IPS-18c (cell line): ENCODE data around the gene SLC18A3.

ENCODE experiments used
- H3K4me3 ChIP-seq: 2 replicates; pipeline ENCODE4 v1.7.0; 2013; ENCODE audit warnings: low read depth, mild to moderate bottlenecking, low read length, moderate library complexity; ENCODE audit not compliant: insufficient read depth
- H3K9me3 ChIP-seq: one replicate; pipeline ENCODE4 v1.6.1; 2013; ENCODE audit warnings: mild to moderate bottlenecking, low read length, moderate library complexity; ENCODE audit not compliant: control insufficient read depth, insufficient read depth

The SLC18A3 gene

DNA sequence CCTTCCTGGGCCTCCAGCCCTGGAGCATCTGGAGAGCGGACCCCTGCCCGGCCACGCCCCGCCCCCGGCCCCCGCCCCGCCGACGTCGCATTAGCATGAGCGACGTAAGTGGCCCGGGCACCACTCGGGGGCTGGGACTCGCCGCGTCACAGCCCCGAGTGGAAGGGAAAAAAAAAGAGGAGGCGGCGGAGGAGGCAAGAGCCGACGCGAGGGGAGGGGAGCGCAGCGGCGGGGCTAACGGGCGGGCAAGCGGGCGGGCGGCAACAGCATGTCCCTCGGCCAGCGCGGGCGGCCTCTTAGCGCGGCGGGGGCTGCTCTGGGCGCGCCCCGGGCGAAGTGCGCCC lies at the start of gene SLC18A3:
SLC18A3 (plus strand) TSS at position 197 of the 344 bp plus-strand sequence. CDS start 431 bp downstream, outside the sequence.
- peaks cover 4% of the 10 kb centered on the region for H3K9me3 ChIP-seq
- H3K4me3 ChIP-seq, result peak within 1 kb of the TSS; percentile 55

- Histone ChIP-seq H3K4me3 (no peak overlapping the region), H3K9me3 (peaks cover 5% of the 10 kb centered on the region)
These were observed 49.6 kb upstream of the SLC18A3 start for GRCh38 chr10:49560526-49560925.

- H3K9me3 ChIP-seq, result peaks cover 3% of the 10 kb centered on the region
- H3K4me3 ChIP-seq, result no peak overlapping the region
These were observed 47.2 kb upstream of the SLC18A3 start for GRCh38 chr10:49562893-49563292.

- no peak overlapping the region for H3K4me3 ChIP-seq
- peaks cover 6% of the 10 kb centered on the region for H3K9me3 ChIP-seq
These were observed 45.6 kb upstream of the SLC18A3 start for GRCh38 chr10:49564461-49565009.

GRCh38 chr10:49567810-49568209 lies 42.3 kb upstream of the SLC18A3 start:
- peaks cover 6% of the 10 kb centered on the region for H3K9me3 ChIP-seq
- H3K4me3 ChIP-seq, result no peak overlapping the region

DNA sequence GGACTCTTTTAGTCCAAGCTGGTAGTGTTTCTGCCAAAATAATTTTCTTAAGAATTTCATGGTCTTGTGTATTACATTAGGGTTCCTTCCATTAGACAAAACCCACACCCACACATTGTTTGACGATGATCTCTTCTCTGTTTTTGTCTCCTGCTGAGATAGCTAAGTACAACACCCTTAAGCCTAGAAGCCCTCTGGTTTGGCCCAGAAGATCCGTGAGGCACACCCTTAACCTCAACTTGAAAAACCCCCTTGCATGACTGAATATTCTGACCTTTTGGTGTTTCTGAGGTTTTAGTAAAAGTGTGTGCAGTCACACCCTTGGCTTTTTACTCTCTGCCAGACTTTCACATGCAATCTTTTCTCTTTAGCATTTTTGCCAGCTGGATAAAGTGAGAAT lies 41.9 kb upstream of the SLC18A3 start:
- Histone ChIP-seq H3K4me3 (no peak overlapping the region), H3K9me3 (peaks cover 6% of the 10 kb centered on the region)

DNA sequence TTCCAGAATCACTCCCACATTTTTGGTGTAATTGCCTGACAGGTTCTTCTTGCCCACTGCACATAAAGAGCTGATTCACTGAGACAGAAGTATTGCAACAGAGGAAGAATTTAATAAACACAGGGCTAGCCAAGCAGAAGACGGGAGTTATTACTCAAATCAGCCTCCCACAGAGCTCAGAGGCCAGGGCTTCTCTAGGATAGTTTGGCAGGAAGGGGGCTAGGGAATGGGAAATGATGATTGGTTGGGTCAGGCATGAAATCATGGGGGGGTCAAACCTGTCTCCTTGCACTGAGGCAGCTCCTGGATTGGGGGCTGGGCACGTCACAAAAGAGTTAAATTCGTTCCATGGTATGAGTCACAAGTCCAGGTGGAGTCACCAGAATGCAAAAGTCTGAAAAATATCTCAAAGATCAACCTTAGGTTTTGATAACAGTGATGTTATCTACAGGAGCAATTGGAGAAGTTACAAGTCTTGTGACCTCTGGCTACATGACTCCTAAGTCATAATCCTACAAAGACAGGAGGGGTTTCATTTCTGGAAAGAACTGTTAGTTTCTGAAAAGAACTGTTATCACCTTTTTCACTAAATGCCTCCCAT lies 41.0 kb upstream of the SLC18A3 start:
- Histone ChIP-seq H3K4me3 (no peak overlapping the region), H3K9me3 (peaks cover 6% of the 10 kb centered on the region)

- Histone ChIP-seq H3K4me3 (no peak overlapping the region), H3K9me3 (peaks cover 6% of the 10 kb centered on the region)
These were observed 38.7 kb upstream of the SLC18A3 start for GRCh38 chr10:49571388-49571787.

- no peak overlapping the region for H3K4me3 ChIP-seq
These were observed 37.5 kb upstream of the SLC18A3 start for GRCh38 chr10:49572594-49573114.

GRCh38 chr10:49575489-49576072 lies 34.5 kb upstream of the SLC18A3 start:
- Histone ChIP-seq H3K4me3 (no peak overlapping the region), H3K9me3 (no peaks in the 10 kb centered on the region)

More at GRCh38 chr10:49572594-49573114, 37.5 kb upstream of the SLC18A3 start:
- H3K9me3 ChIP-seq, result peaks cover 6% of the 10 kb centered on the region

- H3K4me3 ChIP-seq, result no peak overlapping the region
- no peaks in the 10 kb centered on the region for H3K9me3 ChIP-seq
These were observed 32.8 kb upstream of the SLC18A3 start for GRCh38 chr10:49577182-49577925.

DNA sequence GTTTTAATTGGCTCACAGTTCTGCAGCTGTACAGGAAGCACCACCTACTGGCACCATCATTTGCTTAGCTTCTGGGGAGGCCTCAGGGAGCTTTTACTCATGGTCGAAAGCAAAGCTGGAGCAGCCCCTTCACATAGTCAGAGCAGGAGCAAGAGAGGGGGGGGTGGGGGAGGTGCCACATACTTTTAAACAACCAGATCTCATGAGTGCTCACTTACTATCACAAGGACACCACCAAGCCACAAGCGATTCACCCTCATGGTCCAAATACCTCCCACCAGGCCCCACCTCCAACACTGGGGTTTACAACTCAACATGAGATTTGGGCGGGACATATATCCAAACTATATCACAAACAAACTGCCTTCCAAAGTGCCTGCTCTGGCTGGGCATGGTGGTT lies 31.7 kb upstream of the SLC18A3 start:
- Histone ChIP-seq H3K4me3 (no peak overlapping the region), H3K9me3 (no peaks in the 10 kb centered on the region)

DNA sequence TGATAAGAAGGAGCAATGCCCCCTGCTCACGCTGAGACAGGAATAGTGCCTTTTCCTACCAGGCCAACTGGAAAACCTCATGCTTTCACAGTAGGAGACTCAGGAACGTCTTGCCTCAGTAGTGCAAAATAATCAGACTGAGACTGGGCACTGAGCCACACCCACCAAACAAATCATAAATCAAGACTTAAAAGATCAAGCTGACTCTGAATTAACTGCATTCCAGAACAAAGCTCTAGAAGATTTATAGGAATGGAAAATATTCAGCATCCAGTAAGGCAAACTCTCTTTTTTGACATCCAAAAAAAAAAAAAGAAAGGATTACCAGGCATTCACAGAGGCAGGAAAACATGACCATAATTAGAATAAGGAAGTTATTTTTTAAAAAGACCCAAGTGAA lies 30.5 kb upstream of the SLC18A3 start:
- Histone ChIP-seq H3K4me3 (no peak overlapping the region), H3K9me3 (no peaks in the 10 kb centered on the region)

DNA sequence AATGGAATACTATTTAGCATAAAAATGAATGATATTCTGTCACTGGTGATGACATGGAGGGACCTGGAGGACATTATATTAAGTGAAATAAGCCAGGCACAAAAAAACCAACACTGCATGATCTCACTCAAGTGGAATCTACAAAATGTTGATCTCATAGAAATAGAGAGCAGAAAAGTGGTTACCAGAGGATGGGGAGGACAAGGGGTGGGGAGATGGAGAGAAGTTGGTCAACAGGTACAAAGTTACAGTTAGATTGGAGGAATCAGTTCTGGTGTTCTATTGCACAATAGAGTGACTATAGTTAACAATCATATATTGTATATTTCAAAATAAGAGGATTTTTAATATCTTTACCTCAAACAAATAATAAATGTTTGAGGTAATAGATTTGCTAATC lies 24.7 kb upstream of the SLC18A3 start:
- Histone ChIP-seq H3K4me3 (no peak overlapping the region), H3K9me3 (no peaks in the 10 kb centered on the region)

GRCh38 chr10:49587981-49588380 lies 22.1 kb upstream of the SLC18A3 start:
- H3K9me3 ChIP-seq, result no peaks in the 10 kb centered on the region
- no peak overlapping the region for H3K4me3 ChIP-seq

DNA sequence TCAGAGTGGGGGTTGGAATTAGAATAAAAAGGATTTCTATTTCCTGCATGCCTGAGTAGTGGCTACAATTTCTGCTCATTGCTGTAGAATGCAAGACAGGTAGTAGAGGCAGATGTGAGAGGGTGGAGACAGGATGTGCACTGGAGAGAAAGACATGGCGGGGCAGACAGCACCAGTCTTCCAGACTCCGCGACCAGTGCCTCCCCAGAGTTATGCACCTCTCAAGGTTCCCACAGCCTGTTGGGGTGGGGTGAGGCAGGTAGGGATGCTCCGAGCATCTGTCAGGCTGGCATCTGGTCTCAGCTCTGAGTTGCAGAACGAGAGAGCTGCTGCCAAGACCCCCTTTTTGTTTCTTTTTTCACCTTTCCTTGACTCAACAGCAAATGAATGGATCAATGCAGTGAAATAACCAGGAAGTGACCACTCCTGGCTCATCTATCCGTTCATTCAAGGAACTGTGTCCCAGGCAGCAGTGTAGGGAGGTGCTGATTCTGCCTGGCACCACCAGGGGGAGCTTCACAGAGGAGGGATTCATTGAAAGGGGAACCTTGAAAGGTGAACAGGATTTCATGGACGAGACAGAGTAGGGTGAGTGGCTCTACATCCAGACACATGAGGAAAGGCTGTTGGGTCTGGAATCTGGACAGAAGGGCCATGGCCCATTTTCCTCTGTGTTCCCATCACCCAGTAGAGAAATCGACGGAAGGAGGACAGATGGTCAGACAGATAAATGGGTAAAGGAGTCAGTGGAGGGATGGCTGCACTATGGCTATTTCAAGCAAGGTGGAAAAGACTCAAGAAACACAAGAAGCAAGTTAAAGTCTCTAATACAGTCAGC lies 17.2 kb upstream of the SLC18A3 start:
- Histone ChIP-seq H3K4me3 (no peak overlapping the region), H3K9me3 (no peaks in the 10 kb centered on the region)

DNA sequence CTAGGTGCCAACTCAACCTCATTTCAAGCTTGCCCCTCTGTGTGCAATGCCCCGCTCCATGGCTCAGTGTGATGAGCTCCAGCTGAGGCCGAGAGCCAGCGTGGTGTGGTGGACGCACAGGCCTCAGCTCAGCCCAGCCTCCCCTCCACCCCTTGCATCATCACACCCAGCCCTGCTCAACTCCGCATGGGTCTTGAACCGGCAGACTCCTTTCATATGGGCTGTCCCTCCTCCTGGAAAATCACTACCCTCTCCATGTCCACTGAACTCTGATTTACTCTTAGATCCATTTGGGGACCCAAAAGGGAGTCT lies 16.6 kb upstream of the SLC18A3 start:
- H3K4me3 ChIP-seq, result no peak overlapping the region
- H3K9me3 ChIP-seq, result no peaks in the 10 kb centered on the region
